ENCODE measurements around the gene KXD1.

KXD1 gene

DNA sequence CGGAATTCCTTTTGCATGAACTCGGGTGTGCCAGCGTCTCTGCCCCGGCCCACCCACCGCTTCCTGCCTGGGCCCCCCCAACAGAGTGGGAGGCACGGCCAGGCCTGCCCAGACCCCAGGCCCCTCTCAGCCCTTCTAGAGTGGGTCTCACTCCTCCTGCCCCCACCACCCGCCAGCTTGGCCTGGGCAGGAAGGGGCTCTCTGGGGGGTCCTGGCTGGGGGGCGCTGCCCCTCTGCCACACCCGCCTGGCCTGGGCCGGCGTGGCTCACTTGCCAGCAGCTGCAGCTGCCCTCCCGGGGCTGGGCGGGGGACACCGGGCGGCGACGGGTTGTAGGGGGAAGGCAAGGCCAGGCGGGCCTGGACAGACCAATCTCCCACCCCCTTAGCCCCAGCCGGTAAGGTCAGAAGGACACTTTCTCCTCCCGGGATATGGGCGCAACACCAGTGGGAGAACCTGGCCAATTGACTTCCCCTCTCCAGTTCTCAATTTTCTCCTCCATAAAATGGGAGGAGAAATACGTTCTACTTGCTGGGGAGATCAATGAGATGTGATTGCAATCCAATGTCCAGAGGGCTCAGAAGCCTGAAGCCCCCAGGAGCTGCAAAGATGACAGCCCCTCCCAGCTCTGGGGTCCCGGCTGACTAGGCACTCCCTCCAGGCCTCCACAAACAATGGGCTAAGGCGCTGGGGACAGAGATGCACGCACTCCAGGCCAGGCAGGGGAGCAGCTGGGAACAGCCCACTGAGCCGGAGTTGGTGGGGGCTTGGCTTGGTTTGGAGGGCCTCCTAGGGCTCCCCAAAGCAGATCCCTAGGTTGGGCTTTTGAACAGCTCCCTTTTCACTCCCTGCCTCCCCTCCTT lies 46.5 kb downstream of the KXD1 start:
- peaks cover 3% of the 10 kb centered on the region for H3K36me3 ChIP-seq (ENCODE audit: control insufficient read depth, insufficient read depth, low read length)
- H3K4me1 ChIP-seq (ENCODE audit: control insufficient read depth, insufficient read depth, low read length, poor library complexity, severe bottlenecking), result peaks cover 29% of the 10 kb centered on the region
- no peak overlapping the region for H3K4me3 ChIP-seq (ENCODE audit: extremely low read depth, insufficient read depth, low read length, poor library complexity, severe bottlenecking)
- WGBS, 2 experiments (ENCODE audit: insufficient coverage in 2 of 2), result 5 to 8% methylated on average over 14 to 15 of the region's 26 CpGs
- no peaks in the 10 kb centered on the region for H3K9me3 ChIP-seq (ENCODE audit: control insufficient read depth, low read length)
- H3K27ac ChIP-seq (ENCODE audit: low read depth, low read length, severe bottlenecking), result no peak overlapping the region

DNA sequence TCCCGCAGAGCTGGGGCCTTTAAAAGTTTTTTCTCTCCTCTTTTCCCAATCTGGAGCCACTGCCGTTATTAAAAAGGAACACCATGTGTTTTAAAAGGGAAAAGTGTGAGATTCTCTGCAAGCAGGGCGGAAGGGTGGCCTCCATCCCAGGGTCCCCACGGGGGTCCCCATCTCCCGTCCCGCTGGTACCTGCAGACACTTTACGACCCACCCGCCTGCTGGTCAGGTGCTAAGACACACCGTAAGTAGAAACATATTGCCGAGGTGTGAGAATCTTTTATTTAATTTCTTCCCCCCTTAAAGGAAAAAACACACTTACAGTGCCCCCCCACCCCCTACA lies 47.1 kb downstream of the KXD1 start:
- peak overlapping the region; percentile 2 for H3K4me3 ChIP-seq (ENCODE audit: extremely low read depth, insufficient read depth, low read length, poor library complexity, severe bottlenecking)
- peaks cover 3% of the 10 kb centered on the region for H3K36me3 ChIP-seq (ENCODE audit: control insufficient read depth, insufficient read depth, low read length)
- no peak overlapping the region for H3K27ac ChIP-seq (ENCODE audit: low read depth, low read length, severe bottlenecking)
- WGBS, 2 experiments (ENCODE audit: insufficient coverage in 2 of 2), result 7 to 14% methylated on average over 3 to 5 of the region's 10 CpGs
- no peaks in the 10 kb centered on the region for H3K9me3 ChIP-seq (ENCODE audit: control insufficient read depth, low read length)
- peaks cover 29% of the 10 kb centered on the region for H3K4me1 ChIP-seq (ENCODE audit: control insufficient read depth, insufficient read depth, low read length, poor library complexity, severe bottlenecking)

DNA sequence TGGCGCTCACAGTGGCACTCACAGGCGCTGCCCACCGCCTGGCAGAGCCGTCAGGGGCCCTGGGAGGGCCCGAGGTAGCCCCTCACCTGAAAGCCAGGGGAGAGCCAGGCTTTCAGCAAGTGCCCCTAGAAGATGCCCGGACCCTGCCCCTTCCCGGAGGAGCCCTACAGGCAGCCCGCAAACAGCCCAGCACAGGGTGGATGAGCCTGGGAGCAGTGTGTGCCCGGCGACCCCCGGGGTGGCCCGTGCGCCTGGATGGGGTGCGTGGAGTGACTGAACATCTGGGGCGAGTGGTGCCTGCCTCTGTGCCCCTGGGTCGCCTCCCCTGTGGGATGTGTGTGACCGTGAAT lies 47.5 kb downstream of the KXD1 start:
- peaks cover 3% of the 10 kb centered on the region for H3K36me3 ChIP-seq (ENCODE audit: control insufficient read depth, insufficient read depth, low read length)
- H3K4me1 ChIP-seq (ENCODE audit: control insufficient read depth, insufficient read depth, low read length, poor library complexity, severe bottlenecking), result peaks cover 30% of the 10 kb centered on the region
- no peak overlapping the region for H3K27ac ChIP-seq (ENCODE audit: low read depth, low read length, severe bottlenecking)
- 12 to 16% methylated on average over 13 to 15 of the region's 17 CpGs for WGBS, 2 experiments (ENCODE audit: insufficient coverage in 2 of 2)
- H3K9me3 ChIP-seq (ENCODE audit: control insufficient read depth, low read length), result no peaks in the 10 kb centered on the region
- H3K4me3 ChIP-seq (ENCODE audit: extremely low read depth, insufficient read depth, low read length, poor library complexity, severe bottlenecking), result peak overlapping the region; percentile 32

DNA sequence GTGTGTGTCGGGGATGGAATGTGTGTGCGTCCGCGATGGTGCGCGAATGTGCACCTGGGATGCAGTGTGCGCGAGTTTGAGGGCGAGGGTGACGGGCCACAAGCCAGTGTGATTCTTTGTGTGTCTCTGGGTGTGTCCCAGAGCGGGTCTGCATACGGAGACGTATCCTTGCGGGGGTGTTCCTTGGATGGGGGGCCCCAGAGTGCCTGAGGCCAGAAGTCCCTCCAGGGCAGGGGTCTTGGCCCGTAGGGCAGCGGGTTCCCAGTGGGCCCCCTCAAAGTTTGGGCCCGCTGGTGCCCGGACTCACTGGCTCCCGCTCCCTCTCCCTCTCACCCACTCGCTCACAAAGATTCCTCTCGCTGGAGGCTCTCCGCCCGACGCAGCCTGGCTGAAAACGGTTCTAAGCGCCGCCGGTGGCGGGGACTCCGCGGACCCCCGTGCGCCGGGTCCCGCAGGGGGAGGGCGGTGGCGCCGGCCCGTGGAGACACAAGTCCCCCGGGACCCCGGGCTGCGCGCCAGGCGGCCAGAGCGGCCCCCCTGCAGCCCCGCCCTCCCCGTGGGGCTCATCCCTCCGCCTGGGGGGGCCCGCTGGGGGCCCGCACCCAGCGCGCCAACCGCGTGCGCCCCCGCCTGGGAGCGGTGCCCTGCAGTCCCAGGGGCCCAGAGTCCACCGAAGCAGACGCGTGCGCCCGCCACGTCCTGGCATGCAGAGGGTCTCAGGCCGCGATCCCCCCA lies 48.0 kb downstream of the KXD1 start:
- Histone ChIP-seq H3K4me1 (ENCODE audit: control insufficient read depth, insufficient read depth, low read length, poor library complexity, severe bottlenecking) (peaks cover 35% of the 10 kb centered on the region), H3K4me3 (ENCODE audit: extremely low read depth, insufficient read depth, low read length, poor library complexity, severe bottlenecking) (peak overlapping the region; percentile 32), H3K9me3 (ENCODE audit: control insufficient read depth, low read length) (no peaks in the 10 kb centered on the region), H3K36me3 (ENCODE audit: control insufficient read depth, insufficient read depth, low read length) (peaks cover 3% of the 10 kb centered on the region), H3K27ac (ENCODE audit: low read depth, low read length, severe bottlenecking) (no peak overlapping the region)
- 4% methylated on average over 45 to 54 of the region's 65 CpGs for WGBS, 2 experiments (ENCODE audit: insufficient coverage in 2 of 2)

DNA sequence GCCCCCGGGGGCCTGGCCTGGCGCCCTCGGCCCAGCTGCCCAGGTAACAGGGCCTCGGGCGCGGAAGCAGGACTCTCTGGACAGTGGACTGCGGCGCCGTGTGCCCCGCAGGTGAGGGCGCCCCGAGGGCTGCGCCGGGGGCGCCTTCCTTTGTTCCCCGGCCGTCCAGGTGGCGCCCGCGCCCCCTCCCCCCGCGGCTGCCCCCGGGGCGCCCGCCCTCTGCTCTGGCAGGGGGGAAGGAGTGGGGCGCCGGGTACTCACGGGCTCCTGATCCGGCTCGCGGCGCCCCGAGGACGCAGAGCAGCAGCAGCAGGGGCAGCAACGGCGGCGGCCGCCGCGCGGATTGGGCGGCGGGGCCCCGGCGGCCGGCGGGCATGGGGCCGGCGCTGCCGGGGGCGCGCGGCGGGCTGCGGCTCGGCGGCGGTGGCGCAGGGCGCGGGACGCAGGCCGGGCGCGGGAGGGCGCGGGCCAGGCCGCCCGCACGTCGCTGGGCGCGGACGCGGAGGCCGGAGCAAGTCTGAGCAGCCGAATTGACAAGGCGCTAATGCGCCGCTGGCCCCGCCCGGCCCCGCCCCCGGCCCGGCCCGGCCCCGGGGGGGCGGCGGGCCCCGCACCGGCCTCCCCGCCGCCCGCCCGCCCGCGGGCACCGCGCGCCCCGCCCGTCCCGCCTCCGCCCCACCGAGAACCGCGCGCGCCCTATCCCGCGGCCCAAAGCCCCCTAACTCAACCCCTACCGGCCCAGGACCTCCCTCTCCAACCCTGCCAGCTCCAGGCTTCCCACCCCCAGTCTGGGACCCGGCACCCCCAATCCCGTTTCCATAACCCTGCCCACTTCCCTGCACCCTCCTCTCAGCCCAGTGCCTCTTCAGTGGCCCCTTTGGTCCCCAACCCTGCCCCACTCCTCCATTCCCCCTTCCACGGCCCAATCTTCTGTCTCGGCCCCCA lies 48.9 kb downstream of the KXD1 start, which contains the start of gene CRLF1:
Gene CRLF1 (minus strand): TSS at position 519 of the 945 bp plus-strand sequence. CDS start 143 bp downstream, at position 376.
- peak within 1 kb of the TSS; percentile 32 for H3K4me3 ChIP-seq (ENCODE audit: extremely low read depth, insufficient read depth, low read length, poor library complexity, severe bottlenecking)
- WGBS, 2 experiments (ENCODE audit: insufficient coverage in 2 of 2), result 1 to 2% methylated on average over 62 to 65 of the region's 116 CpGs
- no peak within 1 kb of the TSS for H3K27ac ChIP-seq (ENCODE audit: low read depth, low read length, severe bottlenecking)
- no peaks in the 10 kb centered on the region for H3K9me3 ChIP-seq (ENCODE audit: control insufficient read depth, low read length)
- H3K4me1 ChIP-seq (ENCODE audit: control insufficient read depth, insufficient read depth, low read length, poor library complexity, severe bottlenecking), result peaks cover 41% of the 10 kb centered on the region
- H3K36me3 ChIP-seq (ENCODE audit: control insufficient read depth, insufficient read depth, low read length), result peaks cover 3% of the 10 kb centered on the region

DNA sequence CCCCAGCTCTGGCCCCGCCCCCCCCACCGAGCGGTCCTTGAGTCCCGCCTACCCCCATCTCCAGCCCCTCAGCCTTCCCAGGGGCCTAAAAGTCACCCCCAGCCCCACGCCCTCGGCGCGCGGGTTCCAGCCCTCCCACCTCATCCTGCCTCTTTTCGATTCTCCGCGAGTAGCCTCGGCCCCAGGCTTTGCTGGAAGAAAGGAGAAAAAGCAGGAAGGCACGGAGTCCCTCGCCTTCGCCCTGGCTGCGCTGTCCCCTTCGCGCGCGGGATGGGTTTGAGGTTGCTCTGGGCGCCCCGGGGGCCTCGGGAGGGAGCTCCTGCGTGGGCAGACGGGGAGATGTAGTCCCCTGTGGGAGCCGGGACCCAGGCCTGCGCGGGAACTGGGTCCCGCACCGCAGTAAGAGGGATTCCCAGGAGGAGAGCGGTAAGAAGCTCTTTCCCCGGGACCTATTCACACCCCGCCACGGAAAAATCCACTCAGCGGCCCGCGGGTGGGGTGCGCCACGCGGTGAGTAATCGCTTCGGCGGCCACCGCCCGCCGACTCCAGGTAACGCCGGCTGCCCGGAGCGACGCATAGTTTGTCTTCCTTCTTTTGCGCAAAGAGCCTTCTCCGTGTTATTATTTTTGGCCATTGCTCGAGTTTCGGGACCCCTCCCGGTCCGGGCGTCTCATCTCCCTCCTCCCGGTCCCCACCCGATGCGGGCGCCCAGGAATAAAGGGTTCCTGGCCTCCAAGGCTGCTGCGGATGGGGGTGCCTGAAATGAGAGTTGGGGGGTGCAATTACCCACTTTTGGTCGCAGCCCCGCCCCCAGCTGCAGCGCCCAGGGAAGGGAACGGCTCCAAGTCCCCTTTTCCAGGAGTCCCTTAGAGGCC lies 49.8 kb downstream of the KXD1 start:
- no peaks in the 10 kb centered on the region for H3K9me3 ChIP-seq (ENCODE audit: control insufficient read depth, low read length)
- 2% methylated on average over 42 to 43 of the region's 68 CpGs for WGBS, 2 experiments (ENCODE audit: insufficient coverage in 2 of 2)
- H3K27ac ChIP-seq (ENCODE audit: low read depth, low read length, severe bottlenecking), result no peak overlapping the region
- H3K4me1 ChIP-seq (ENCODE audit: control insufficient read depth, insufficient read depth, low read length, poor library complexity, severe bottlenecking), result peaks cover 50% of the 10 kb centered on the region
- H3K36me3 ChIP-seq (ENCODE audit: control insufficient read depth, insufficient read depth, low read length), result no peaks in the 10 kb centered on the region
- H3K4me3 ChIP-seq (ENCODE audit: extremely low read depth, insufficient read depth, low read length, poor library complexity, severe bottlenecking), result peak overlapping the region; percentile 18

DNA sequence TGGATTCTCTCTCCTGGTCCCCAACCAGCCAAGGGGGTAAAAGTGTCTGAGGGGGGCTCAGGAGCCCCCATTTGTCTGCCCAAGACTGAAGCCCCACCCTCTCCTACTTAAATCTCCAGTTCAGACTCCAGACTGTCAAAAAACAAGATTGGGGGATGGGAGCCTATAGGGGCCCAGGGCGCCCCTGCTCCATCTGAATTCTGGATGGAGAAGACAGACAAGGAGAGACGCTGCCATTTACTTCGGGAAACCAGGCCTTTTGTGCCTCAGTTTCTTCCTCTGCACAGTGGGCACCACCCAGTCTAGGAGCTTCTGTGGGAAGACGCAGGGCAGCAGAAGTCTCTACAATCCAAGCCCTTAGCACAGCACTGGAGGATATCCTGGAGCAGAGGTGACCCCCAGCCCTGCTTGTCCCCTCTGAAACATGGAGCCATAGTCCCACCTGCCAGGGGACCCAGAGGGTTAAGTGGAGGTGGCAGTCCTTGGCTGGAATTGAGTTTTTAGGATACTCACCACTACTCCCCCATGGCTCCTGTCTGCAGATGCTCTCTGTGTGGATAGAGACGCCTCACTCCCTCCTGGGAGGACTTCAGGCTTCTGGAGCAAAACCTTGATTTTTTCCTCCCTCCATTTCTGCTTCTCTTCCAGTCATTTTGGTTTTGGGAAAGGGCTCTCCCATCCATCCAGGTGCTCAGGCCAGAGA lies 50.6 kb downstream of the KXD1 start:
- 34 to 38% methylated on average over 5 of the region's 5 CpGs for WGBS, 2 experiments (ENCODE audit: insufficient coverage in 2 of 2)
- Histone ChIP-seq H3K27ac (ENCODE audit: low read depth, low read length, severe bottlenecking) (no peak overlapping the region), H3K4me3 (ENCODE audit: extremely low read depth, insufficient read depth, low read length, poor library complexity, severe bottlenecking) (no peak overlapping the region), H3K36me3 (ENCODE audit: control insufficient read depth, insufficient read depth, low read length) (no peaks in the 10 kb centered on the region), H3K4me1 (ENCODE audit: control insufficient read depth, insufficient read depth, low read length, poor library complexity, severe bottlenecking) (peaks cover 56% of the 10 kb centered on the region), H3K9me3 (ENCODE audit: control insufficient read depth, low read length) (no peaks in the 10 kb centered on the region)

DNA sequence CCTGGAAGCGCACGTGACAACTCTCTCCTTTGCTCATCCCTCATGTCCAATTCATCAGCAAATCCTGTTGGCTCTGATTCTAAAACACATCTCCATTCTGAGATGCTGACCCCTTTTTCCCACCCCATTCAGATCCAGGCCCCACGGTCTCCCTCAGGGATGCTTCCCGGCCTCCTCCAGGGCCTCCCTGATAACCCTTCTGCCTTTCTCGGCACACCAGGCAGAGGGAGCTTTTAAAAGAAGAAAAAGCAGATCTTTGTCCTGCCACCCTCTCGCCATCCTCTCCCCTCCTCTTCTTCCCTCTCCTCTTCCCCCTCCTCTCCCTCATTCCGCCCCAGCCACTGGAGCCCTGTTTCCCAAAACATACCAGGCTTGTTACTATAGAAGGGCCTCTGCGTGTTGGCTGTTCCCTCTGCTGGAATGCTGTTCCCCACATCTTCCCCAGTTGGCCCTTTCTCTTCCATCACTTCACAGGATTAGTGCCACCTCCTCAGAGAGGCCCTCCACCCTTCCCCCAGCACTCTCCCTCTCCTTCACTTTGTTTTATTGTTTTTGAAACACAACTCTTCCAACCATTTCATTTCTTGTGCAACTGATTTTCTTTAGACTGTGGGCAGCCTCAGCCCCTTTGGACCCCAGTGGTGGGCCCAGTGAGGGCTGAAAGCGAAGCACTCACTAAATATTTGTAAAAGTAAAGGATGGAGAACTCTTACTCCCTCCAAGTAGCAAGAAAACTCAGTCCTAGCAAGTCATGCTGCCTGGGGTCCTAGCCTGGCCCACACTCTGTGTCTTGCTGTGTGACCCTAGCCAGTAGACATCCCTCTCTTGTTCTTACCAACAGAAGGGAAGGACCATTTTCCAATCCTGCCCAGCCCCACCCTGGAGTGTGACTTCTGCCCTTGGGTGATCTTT lies 51.4 kb downstream of the KXD1 start:
- peaks cover 59% of the 10 kb centered on the region for H3K4me1 ChIP-seq (ENCODE audit: control insufficient read depth, insufficient read depth, low read length, poor library complexity, severe bottlenecking)
- H3K4me3 ChIP-seq (ENCODE audit: extremely low read depth, insufficient read depth, low read length, poor library complexity, severe bottlenecking), result no peak overlapping the region
- no peak overlapping the region for H3K27ac ChIP-seq (ENCODE audit: low read depth, low read length, severe bottlenecking)
- no peaks in the 10 kb centered on the region for H3K9me3 ChIP-seq (ENCODE audit: control insufficient read depth, low read length)
- H3K36me3 ChIP-seq (ENCODE audit: control insufficient read depth, insufficient read depth, low read length), result no peaks in the 10 kb centered on the region
- 36 to 37% methylated on average over 8 to 9 of the region's 9 CpGs for WGBS, 2 experiments (ENCODE audit: insufficient coverage in 2 of 2)

DNA sequence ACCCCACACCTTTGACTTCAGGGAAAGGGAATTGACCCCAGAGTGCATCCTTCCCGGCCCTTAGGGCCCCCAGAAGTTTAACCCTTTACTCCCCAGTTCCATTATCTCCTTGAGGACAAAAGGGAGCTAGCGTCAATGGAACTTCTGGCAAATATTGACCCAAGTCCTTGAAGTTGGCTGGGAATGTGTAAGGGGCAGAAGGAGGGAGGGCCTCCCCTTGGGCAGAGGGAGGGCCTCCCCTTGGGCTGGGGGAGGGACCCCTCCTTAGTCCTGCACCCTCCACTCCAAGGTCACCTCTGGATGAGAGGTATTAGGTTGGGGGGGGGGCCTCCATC lies 52.0 kb downstream of the KXD1 start:
- Histone ChIP-seq H3K4me1 (ENCODE audit: control insufficient read depth, insufficient read depth, low read length, poor library complexity, severe bottlenecking) (peaks cover 54% of the 10 kb centered on the region), H3K36me3 (ENCODE audit: control insufficient read depth, insufficient read depth, low read length) (no peaks in the 10 kb centered on the region), H3K4me3 (ENCODE audit: extremely low read depth, insufficient read depth, low read length, poor library complexity, severe bottlenecking) (no peak overlapping the region), H3K27ac (ENCODE audit: low read depth, low read length, severe bottlenecking) (no peak overlapping the region), H3K9me3 (ENCODE audit: control insufficient read depth, low read length) (no peaks in the 10 kb centered on the region)
- 14 to 20% methylated on average over 1 of the region's 2 CpGs for WGBS, 2 experiments (ENCODE audit: insufficient coverage in 2 of 2)
